Measurements from ENCODE around the gene RASAL3. TPM values are rescaled to one million over a fixed set of nuclear protein-coding genes. Genes with fewer than 3 reads are reported as not detected.
"Not testable (repeated sequence)": the region's sequence is repeated elsewhere in the genome, so short reads cannot be mapped to it uniquely, and the experiment has no call there.

The RASAL3 gene
- total RNA-seq, 4 donors from 2014 or later: 2.2 to 5.7 (median 2.9) TPM

DNA sequence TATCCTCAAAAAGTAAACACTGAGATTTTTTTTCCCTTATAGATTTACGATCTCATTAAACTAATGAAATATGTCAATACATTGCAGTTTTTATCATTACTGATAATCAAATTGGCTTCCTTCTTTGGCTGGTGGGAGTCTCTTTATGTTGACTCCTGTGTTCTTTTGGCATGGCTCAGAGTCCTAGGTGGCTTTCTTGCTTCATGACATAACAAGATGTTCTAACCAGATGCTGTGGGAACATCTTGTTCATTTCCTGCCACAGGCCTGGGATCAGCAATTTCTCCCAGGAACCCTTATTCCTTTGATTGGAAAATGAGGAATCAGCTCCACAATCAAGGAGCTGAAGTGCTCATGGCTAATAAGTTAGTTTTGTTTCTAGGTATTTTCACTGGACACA is 30.8 kb upstream of the RASAL3 start:
- no peaks in the 10 kb centered on the region for H3K4me1 ChIP-seq
- DNase-seq: no peak
- no peaks in the 10 kb centered on the region for H3K9me3 ChIP-seq
- no peaks in the 10 kb centered on the region for H3K36me3 ChIP-seq
- WGBS, 2 donors: 86 to 87% methylated on average over 1 of the region's 1 CpG
- H3K4me3 ChIP-seq: no peak overlapping the region
- H3K27ac ChIP-seq: no peak overlapping the region
- intact Hi-C loops (cut with DNase I): no loop called here
- TF ChIP-seq, protein P1, sequence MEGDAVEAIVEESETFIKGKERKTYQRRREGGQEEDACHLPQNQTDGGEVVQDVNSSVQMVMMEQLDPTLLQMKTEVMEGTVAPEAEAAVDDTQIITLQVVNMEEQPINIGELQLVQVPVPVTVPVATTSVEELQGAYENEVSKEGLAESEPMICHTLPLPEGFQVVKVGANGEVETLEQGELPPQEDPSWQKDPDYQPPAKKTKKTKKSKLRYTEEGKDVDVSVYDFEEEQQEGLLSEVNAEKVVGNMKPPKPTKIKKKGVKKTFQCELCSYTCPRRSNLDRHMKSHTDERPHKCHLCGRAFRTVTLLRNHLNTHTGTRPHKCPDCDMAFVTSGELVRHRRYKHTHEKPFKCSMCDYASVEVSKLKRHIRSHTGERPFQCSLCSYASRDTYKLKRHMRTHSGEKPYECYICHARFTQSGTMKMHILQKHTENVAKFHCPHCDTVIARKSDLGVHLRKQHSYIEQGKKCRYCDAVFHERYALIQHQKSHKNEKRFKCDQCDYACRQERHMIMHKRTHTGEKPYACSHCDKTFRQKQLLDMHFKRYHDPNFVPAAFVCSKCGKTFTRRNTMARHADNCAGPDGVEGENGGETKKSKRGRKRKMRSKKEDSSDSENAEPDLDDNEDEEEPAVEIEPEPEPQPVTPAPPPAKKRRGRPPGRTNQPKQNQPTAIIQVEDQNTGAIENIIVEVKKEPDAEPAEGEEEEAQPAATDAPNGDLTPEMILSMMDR (IDR thresholded peaks at IDR 0.05): no peak
- no peak for TF ChIP-seq POLR2A (IDR thresholded peaks at IDR 0.05)
- peaks cover 0 to 9% (median 0%) of the 10 kb centered on the region in 4 donors for H3K27me3 ChIP-seq

DNA sequence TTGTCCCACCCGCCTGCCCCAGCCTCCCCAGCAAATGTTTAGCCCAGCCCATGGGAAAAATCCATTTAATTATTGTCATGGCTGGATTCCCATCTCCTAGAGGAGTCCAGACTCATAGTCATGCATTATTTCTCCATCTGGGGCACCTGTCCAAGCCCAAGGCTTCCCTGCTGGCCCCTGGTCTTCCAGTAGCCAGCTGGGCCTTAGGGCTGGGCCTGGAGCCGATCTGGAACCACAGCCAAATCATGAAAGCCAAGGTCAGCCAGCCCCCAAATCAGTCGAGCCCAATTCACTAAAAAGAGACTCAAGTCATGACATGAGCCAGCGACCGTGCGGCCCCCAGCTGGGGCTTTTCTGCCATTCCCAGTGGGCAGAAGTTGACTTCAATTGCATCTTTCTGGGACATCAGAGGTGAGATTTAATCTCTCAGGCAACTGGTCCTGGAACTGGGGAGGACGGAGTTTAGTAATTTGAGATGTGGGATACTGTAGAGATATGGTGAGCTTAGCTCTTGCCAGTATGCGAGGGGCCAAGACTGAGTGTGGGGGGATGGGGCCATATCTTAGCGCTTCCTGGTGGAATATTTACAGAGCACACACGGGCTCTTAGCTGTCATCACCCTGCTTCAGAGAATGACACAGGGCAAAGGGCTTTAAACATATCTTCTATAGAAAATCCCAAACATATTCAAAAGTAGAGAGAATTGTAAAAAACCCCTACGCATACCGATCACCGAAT is 24.3 kb upstream of the RASAL3 start:
- H3K9me3 ChIP-seq: no peaks in the 10 kb centered on the region
- 60 to 70% methylated on average over 9 to 13 of the region's 13 CpGs for WGBS, 2 donors
- H3K27me3 ChIP-seq: no peaks in the 10 kb centered on the region
- DNase-seq: no peak
- H3K27ac ChIP-seq: no peak overlapping the region
- no peak overlapping the region for H3K4me3 ChIP-seq
- no peaks in the 10 kb centered on the region for H3K4me1 ChIP-seq
- H3K36me3 ChIP-seq: no peaks in the 10 kb centered on the region
- intact Hi-C loops (cut with DNase I): no loop called here
- TF ChIP-seq, protein P1 (IDR thresholded peaks at IDR 0.05): no peak
- TF ChIP-seq POLR2A (IDR thresholded peaks at IDR 0.05): no peak

DNA sequence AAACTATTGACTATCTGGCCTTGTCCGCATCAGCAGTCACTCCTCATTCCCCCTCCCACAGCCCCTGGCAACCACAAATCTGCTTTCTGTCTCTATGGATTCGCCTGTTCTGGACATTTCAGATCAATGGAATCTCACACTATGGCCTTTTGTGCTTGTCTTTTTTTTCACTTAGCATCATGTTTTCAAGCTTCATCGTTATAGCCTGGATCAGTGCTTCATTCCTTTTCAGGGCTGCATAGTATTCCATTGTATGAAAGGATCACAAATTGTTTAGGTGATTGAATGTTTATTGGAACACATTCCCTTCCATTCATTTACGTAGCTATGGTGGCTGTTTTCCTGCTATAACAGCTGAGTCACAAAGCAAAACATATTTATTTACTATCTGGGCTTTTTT is 22.7 kb upstream of the RASAL3 start:
- Histone ChIP-seq H3K27me3 (no peaks in the 10 kb centered on the region), H3K4me3 (no peak overlapping the region), H3K9me3 (no peaks in the 10 kb centered on the region), H3K4me1 (no peaks in the 10 kb centered on the region), H3K27ac (no peak overlapping the region), H3K36me3 (no peaks in the 10 kb centered on the region)
- 80 to 93% methylated on average over 4 of the region's 4 CpGs for WGBS, 2 donors
- DNase-seq: no peak
- no peak for TF ChIP-seq POLR2A (IDR thresholded peaks at IDR 0.05)
- TF ChIP-seq, protein P1 (IDR thresholded peaks at IDR 0.05): no peak
- intact Hi-C loops (cut with DNase I): no loop called here

DNA sequence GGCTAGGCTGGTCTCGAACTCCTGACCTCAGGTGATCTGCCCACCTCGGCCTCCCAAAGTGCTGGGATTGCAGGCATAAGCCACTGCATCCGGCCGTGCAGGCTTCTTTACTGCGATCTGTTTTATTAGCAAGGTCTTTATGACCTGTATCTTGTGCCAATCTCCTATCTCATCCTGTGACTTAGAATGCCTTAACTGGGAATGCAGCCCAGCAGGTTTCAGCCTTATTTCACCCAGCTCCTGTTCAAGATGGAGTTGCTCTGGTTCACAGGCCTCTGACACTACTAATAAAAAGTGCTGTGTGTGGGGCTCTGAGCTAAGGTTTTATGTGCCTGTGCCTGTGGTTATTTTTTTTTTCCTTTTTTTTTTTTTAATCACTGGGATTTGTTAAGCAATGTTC is 21.4 kb upstream of the RASAL3 start:
- intact Hi-C loops (cut with DNase I): not testable (repeated sequence)
- WGBS, 2 donors: 85 to 96% methylated on average over 5 of the region's 5 CpGs

DNA sequence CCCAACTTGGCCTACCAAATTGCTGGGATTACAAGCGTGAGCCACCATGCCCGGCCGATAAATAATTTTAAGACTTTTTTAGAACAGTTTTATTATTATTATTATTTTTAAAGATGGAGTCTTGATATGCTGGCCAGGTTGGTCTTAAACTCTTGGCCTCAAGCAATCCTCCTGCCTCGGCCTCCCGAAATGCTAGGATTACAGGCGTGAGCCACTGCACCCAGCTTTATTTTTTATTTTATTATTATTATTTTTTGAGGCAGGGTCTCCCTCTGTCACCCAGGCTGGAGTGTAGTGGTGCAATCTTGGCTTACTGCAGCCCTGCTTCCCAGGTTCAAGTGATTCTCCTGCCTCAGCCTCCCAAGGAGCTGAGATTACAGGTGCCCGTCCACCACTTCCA is 16.7 kb upstream of the RASAL3 start:
- H3K27me3 ChIP-seq; H3K4me1 ChIP-seq; intact Hi-C loops (cut with DNase I); DNase-seq; H3K36me3 ChIP-seq; H3K4me3 ChIP-seq; H3K27ac ChIP-seq; H3K9me3 ChIP-seq: not testable (repeated sequence)
- 81% methylated on average over 7 of the region's 7 CpGs for whole genome bisulfite sequencing, 2 donors

More for the DNA sequence above, 21.4 kb upstream of the RASAL3 start:
- H3K27ac ChIP-seq, H3K27me3 ChIP-seq, DNase-seq, H3K4me1 ChIP-seq, H3K9me3 ChIP-seq, H3K36me3 ChIP-seq, H3K4me3 ChIP-seq: not testable (repeated sequence)

DNA sequence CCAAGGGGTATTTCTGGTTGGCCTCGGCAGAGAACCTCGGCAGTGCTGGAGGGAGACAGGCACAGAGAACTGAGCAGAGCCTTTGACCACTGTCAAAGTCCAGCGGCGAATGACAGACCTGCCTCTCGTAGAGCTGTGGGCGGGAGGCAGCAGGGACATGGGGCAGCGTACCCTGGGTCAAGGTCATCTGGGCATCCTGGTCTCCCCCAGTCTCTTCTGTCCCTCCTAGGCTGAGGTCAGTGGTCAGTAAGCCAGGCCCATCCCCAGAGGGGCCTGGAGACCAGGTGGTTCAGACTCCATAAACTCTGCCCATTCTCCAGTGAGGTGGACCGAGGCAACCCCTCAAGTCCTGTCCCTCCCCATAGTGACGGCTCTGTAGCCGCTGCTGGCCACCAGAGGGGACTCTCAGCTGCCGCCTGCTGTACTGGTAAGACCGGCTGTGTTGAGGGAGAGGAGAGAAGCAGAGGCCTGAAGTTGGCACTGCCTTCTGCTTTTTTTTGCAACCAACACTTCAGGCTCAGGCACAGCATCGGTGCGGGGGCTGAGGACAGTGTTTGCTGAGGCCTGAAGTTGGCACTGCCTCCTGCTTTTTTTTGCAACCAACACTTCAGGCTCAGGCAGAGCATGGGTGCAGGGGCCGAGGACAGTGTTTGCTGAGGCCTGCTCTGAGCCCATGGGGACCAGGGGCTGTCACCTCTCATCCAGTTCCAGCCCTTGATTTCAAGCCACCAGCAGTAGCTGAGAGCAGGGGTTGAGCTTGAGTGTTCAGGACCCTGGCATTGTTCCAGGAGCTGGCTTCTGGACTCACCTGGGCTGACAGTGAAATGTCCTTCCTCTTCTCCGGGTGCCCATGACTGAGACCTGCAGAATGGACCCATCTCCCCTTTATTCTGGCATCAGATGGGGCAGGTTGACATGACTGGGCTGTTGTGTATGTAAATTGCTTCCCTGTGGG is 15.3 kb upstream of the RASAL3 start, which contains the start of gene PGLYRP2:
Gene PGLYRP2 (minus strand): TSS at position 111 of the 955 bp plus-strand sequence. CDS start 130 bp downstream, outside the sequence.
- Histone ChIP-seq H3K27ac (no peak within 1 kb of the TSS), H3K27me3 (no peaks in the 10 kb centered on the region), H3K9me3 (no peaks in the 10 kb centered on the region), H3K36me3 (no peaks in the 10 kb centered on the region), H3K4me1 (peaks cover 0 to 8% (median 0%) of the 10 kb centered on the region in 3 donors), H3K4me3 (no peak within 1 kb of the TSS)
- intact Hi-C loops (cut with DNase I): no loop called here
- 45 to 49% methylated on average over 4 to 6 of the region's 16 CpGs for WGBS, 2 donors
- DNase-seq: no peak
- no peak for TF ChIP-seq POLR2A (IDR thresholded peaks at IDR 0.05)
- TF ChIP-seq, protein P1 (IDR thresholded peaks at IDR 0.05): peak in 4 of 6 experiments; percentile 15 to 60 (median 34)

Data from esophagus squamous epithelium (tissue), 5 donors.